Activated CD8-positive, alpha-beta memory T cell treated with anti-CD3 and anti-CD28 coated beads, Interleukin-2, amount 50 U/mL, for 1 hour (primary cell): ENCODE results near the gene MBTPS1.
"Not testable (repeated sequence)": the region's sequence is repeated elsewhere in the genome, so short reads cannot be mapped to it uniquely, and the experiment has no call there.

Experiments used
- DNase-seq: peaks from one replicate; pipeline ENCODE4 v3.0.0-alpha.2; 2020; ENCODE audit errors: extremely low read depth

MBTPS1 gene

GRCh38 chr16:84137287-84137686, 20.5 kb upstream of the MBTPS1 start:
- DNase-seq, result no peak

DNA sequence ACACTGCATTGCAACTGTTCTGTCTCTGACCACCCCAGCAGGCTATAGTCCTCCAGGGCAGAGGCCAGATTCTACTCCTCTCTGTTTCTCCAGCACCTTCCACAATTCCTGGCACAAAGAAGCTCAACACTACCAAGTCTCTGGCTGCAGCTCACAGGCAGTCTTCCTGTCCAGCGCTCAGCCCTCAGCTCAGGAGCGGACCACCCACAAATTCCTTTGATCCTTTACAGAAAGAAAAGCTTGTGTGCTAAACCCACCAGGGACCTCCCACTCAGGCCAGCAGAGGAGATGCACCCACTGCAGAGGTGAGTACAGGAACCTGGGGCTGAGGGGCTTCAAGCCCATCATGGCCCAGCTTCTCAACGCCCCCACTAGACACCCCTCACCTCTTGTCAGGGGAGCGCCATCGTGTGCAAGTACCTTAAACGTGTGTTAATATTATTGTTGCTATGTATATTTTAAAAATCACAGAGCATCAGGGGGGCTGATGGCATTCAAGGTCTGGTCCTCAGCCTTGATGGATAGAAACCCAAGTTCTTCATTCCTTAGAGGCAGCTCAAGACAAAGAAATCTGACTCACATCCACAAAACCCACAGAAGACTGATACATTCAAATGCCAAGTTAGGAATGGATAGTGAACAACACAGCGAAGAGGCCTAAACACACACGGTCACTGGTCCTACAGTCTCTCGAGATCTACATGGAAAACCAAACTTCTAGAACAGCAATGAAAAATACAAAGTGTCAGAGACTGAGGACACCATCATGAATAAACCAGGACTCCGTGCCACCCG, 19.8 kb upstream of the MBTPS1 start:
- no peak for DNase-seq

GRCh38 chr16:84132527-84133285, 16.0 kb upstream of the MBTPS1 start:
- no peak for DNase-seq

DNA sequence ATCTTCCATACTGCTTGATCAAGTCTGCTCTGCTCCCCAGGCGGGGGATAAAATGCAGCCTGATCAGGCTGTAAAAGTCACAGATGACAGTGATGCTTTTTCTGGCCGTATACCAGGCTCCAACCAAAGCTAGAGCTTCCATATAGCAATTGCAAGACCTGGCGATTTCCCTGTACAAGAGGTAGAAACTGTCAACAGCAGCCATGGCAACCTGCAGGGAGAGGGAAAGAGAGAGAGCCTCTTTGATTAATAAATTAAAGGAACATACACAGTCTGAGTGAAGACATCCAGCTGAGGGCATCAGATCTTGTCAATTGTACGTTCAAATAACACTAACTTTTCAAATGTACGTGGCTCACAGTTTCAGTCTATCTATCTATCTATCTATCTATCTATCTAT, 14.4 kb upstream of the MBTPS1 start:
- no peak for DNase-seq

DNA sequence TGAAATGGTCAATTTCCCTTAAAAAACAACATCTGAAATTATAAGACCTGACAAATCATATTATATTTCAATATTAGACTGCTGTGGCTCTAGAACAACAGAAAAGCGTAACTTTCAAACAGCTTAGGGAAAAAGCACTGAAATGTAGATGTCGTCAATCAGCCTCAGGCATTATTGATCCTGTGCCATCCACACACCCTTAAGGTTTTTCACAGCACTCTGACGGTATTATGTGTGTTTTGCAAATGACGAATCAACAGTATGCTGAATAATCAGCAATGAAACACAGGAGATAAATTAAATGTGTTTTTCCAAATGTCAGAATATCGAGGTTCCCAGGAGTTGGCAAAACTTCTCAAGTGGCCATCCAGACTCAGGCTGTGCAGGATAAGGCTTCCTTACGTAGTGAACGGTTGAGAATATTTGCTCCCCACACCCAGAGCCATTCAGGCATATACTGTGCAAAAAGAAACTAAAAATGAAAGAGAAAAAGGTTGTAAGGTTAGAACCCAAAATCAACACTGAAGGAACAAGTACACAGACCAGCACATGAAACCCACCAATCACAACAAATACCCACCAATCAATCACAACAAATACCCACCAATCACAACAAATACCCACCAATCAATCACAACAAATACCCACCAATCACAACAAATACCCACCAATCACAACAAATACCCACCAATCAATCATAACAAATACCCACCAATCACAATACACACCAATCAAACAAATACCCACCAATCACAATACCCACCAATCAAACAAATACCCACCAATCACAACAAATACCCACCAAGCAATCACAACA, 7.7 kb upstream of the MBTPS1 start:
- DNase-seq, result no peak

DNA sequence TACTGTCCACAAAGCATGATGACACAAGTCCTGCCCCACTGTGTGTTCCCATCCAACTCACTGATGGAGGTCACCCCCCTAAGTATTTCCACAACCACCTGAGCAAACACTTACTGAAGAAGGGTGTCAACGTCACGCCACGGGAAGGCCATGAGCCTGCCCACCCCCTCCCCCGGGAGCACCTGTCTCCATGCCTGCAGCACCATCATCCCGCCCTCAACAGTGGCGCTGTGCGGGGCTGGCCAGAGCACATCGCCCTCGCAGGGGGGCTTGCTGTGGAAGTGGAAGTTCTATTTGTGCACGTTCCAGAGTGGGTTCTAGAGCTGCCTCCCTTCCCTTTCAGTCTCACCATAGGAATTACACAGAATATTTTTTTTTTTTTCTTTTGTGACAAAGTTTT, 4.3 kb upstream of the MBTPS1 start:
- no peak for DNase-seq

DNA sequence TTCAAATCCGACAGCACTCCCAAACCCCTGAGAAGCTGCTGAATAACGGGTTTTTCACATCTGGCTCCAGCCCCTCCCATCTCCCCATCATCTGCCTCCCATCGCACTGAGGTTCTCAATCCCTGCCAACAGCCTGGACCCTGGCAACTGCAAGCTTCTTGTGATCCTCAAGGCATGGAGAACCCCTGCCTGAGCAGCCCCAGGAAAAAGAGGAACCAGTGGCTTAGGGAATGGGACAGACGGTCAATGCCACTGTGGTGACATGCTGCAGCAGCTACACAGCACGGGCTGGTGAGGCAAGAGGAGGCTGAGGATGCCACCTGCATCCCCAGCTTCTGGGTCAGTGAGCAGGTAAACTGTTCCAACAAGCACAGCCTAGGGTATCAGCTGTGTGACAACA, 3.3 kb upstream of the MBTPS1 start:
- DNase-seq, result no peak

- no peak for DNase-seq
These were observed 2.6 kb upstream of the MBTPS1 start for GRCh38 chr16:84119368-84119767.

DNA sequence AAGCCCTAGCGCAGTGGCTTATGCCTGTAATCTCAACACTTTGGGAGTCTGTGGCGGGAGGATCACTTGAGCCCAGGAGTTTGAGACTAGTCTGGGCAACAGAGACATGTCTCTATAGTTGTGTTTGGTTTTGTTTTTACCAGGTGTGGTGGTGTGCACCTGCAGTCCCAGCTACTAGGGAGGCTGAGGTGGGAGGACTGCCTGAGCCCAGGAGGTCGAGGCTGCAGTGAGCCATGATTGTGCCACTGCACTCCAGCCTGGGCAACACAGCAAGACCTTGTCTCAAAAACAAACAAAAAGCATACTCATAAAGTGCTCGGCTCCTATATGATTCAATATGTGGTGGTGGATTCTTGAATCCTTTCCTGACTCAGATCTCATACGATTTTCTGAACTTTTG, 1.6 kb upstream of the MBTPS1 start:
- not testable (repeated sequence) for DNase-seq

- no peak for DNase-seq
These were observed 727 bp upstream of the MBTPS1 start for GRCh38 chr16:84117494-84117843.

DNA sequence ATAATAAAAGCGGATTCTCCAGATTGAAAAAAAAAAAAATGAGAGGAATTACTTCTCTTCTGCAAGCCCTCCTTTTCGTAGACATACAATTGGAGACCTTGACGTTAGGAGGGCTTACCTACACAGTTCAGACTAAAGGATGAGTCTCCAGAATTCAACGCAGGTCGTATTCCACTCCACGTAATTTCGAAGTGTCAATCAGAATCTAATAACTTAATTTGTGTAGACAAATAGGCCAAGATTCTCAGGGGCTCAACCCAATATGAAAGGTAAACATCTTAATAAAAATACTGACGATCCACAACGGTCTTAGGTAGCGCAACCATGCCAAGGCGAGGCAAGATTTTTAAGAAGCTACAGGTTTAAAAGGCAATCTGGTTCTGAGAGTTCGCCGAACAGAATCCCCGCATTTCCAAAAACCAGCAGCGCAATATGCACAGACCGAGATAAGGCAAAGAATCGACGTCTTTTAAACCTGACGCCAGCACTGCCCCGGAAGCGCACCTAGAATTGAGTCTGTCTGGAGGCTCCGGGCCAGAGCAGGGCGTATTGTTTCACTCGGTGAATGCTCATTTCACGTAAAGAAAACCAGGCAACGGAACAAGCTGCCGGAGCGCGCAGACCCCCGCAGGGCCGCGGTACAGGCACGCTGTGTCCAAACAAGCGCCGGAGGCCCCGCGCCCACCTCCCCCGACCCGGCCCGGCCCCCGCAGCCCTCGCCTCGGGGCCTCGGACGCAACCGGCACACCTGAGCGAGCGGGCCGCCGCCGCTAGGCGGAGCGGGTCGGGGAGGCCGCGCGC, 623 bp downstream of the MBTPS1 start:
- peak; percentile 36 for DNase-seq

DNA sequence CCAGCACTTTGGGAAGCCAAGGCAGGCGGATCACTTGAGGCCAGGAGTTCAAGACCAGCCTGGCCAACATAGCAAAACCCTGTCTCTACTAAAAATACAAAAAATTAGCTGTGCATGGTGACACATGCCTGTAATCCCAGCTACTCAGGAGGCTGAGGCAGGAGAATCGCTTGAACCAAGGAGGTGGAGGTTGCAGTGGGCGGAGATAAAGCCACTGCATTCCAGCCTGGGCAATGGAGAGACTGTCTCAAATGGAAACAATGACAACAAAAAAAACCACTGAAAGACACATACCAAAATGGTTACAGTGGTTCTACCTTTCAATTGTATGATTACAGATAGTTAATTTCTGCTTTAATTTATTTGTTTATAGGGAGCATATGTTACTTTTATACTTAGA, 4.8 kb downstream of the MBTPS1 start:
- not testable (repeated sequence) for DNase-seq

GRCh38 chr16:84111525-84111924, 5.2 kb downstream of the MBTPS1 start:
- DNase-seq, result no peak

- DNase-seq, result no peak
These were observed 6.2 kb downstream of the MBTPS1 start for GRCh38 chr16:84110527-84110926.

DNA sequence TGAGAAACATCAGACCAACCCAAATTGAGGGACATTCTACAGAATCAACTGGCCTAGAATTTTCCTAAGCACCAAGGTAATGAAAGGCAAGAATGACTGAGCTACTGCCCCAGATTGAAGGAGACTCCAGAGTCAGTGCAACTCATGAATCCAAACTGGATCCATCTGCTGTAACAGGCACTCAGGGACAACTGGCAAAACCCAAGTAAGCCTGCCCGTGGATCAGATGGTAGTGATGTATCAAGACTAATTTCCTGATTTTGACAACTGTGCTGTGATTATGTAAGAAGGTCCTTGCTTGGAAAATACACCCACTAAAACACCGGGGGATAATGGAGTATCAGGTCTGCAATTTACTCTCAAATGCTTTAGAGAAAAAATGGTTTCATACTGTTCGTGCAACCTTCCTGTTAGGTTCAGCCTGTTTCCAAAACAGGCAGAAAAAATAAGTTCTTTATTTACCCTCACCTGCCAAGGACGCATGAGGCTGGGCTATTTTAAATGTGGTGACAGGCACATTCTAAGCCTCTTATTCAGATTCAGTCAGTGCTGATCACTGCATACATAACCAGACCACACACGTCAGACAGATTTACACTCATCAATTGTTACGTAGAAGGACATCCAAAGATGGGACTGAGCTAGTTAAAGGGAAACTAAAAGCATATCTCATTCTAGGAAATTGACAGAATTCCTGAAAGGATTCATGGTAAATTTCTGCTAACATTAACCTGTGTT, 7.0 kb downstream of the MBTPS1 start:
- DNase-seq, result no peak

DNA sequence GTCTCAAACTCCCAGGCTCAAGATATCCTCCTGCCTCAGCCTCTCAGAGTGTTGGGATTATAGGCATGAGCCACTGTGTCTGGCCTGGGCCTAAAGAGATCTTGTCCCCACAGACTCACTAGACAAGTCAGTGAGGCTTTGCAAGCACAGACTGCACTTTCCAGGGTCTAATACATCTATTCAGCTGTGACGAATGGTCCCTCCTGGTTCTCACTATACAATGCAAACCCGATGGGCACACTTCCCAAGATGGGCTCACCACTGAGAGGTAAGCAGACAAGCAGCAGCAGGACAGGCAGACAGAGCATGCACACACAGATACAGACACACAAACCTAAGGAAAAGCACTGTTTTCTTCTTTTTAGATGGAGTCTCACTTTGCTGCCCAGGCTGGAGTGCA, 8.8 kb downstream of the MBTPS1 start:
- DNase-seq, result no peak

DNA sequence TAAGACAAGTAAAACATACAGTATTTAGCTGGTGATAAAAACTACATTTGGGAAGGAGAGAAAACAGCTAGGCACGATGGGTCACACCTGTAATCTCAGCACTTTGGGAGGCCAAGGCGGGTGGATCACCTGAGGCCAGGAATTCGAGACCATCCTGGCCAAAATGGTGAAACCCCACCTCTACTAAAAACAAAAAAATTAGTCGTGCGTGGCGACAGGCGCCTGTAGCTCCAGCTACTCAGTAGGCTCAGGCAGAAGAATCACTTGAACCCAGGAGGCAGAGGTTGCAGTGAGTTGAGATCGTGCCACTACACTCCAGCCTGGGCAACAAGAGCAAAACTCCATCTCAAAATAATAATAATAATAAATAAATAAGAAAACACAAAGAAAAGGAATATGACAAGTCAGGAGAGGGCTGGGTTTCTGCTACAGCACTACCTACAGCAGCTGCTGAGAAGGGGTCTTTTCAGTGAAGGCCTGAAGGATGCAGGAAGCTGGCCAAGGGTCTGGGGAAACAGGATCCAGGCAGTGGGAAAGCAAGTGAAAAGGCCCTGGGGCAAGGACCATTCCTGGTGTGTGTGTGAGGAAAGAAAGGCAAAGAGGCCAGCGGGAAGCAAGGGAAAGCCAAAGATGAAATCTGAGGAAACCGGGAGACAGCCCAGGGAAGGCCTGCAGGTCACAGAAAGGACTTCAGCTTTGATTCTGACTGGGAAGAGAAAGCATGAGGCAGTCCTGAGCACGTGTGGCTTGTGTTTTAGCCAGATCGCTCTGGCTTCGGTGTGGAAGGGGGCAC, 10.6 kb downstream of the MBTPS1 start:
- DNase-seq, result no peak

- DNase-seq, result no peak
These were observed 11.4 kb downstream of the MBTPS1 start for GRCh38 chr16:84105301-84105815.

GRCh38 chr16:84104231-84104630, 12.5 kb downstream of the MBTPS1 start:
- no peak for DNase-seq

GRCh38 chr16:84103678-84104077, 13.1 kb downstream of the MBTPS1 start:
- DNase-seq, result no peak
